HuH-7.5 (cell line): ENCODE measurements around the gene GRIN2B.

Source experiments
- DNase-seq: peaks from one replicate; pipeline ENCODE4 v3.0.0; 2011; ENCODE audit warnings: low spot score

The GRIN2B gene

DNA sequence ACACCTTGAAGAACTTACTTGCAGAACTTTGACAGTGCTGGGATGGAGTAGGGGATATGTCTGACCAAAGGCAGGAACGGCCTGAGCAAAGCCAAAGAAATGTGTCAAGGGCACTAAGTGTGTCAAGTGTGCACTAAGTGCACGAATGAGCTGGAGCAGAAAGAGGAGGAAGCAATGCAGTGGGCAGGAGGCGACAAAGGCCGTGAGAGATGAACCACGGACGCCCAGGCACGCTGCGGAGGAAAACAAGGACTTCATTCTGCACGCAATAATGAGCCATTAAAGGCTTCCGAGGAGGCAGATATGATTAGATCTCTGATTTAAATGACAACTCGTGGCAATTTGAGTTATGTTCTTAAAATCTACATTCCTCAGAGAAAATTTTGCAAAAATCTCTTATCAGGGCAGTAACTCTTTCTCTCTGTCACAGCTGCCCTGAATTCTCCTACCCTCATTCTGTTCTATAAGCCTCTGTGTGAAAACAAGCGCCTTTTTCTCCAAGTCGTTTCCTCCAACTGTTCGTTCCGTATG is 25.3 kb downstream of the GRIN2B start:
- no peak for DNase-seq

DNA sequence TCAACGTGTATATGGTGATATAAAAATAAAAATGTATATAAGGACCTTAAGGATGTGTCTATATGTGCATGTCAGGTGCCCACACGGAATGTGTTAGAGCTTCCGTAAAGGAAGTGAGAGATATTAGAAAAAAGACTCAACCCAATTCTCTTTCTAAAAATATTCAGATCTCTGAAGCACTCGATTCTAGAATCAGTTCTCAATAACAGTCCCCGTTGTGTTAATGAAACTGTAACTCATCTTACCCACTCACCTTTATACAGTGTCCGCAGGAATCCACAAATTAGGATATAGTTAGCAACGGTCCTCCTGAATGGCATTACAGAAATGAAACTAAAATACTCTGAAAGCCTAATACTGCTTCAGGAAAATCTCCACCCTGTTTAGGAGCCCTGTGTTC is 29.3 kb downstream of the GRIN2B start:
- DNase-seq, result no peak

GRCh38 chr12:13950502-13950901 is 30.9 kb downstream of the GRIN2B start:
- DNase-seq, result no peak

GRCh38 chr12:13948621-13949020 is 32.8 kb downstream of the GRIN2B start:
- no peak for DNase-seq

DNA sequence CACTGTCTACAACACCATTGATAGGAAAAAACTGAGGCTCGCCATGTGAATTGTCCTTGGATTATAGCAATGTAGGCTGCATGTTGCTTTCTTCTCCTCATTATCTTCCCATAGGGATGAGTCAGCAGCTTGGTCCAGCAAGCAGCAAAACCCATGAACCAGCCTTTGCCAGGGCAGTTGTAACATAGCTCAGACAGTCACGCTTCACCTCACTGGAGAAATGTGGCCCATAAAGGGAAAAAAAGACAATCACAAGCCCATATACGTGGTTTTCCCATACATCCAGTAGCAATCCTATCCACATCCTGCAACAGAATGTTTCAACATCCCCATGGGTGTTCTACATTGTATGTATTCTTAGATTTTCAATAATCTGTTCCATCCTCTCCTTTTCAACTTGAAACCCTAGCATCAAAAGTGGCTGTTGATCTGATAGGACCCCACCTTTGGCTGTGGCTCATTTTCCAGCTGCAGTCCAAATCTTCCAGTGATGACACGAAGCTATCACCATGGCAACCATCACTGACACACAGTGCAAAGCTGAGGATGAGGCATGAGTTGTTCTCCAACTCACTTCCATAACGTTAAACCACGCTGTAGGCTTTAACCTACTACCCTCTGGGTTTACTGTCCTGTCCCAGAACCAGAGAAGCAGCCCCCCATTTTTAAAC is 34.0 kb downstream of the GRIN2B start:
- DNase-seq, result no peak

DNA sequence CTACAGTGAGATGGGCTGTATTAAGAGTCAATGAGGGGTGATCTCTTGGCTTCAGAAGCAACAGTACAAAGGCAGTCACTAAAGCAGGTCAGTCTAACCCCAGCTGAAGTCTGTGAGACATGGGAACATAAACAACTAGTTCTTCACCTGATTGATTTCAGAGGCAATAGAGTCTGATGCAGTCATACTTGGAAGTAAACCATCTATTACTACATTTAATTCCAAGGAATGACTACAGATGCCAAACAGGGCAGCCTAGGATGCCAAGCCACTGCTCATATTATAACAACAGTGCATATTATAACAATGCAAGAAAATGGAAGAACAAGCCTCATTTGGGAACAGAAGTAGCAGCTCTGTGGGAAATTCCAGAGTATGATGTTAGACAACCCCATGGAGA is 35.8 kb downstream of the GRIN2B start:
- no peak for DNase-seq

GRCh38 chr12:13945236-13945635 is 36.2 kb downstream of the GRIN2B start:
- no peak for DNase-seq

DNA sequence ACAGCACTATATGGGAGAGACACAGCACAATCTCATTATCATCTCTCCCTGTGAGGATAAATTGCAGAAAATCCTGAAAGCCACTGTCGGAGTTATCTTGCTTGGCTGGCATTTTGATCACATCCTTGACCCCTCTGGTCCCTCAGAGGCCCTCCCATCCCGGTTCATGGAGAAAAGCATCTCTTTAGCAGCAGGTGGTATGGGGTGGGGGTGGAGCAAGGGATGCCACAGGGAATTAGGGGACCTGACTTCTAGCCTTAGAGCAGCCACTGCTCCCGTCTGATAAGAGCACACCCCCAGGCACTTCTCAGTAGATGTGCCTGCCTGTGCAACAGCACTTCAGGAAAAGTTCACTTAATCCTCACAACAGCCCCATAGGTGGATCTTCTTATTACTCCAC is 38.6 kb downstream of the GRIN2B start:
- DNase-seq, result no peak

DNA sequence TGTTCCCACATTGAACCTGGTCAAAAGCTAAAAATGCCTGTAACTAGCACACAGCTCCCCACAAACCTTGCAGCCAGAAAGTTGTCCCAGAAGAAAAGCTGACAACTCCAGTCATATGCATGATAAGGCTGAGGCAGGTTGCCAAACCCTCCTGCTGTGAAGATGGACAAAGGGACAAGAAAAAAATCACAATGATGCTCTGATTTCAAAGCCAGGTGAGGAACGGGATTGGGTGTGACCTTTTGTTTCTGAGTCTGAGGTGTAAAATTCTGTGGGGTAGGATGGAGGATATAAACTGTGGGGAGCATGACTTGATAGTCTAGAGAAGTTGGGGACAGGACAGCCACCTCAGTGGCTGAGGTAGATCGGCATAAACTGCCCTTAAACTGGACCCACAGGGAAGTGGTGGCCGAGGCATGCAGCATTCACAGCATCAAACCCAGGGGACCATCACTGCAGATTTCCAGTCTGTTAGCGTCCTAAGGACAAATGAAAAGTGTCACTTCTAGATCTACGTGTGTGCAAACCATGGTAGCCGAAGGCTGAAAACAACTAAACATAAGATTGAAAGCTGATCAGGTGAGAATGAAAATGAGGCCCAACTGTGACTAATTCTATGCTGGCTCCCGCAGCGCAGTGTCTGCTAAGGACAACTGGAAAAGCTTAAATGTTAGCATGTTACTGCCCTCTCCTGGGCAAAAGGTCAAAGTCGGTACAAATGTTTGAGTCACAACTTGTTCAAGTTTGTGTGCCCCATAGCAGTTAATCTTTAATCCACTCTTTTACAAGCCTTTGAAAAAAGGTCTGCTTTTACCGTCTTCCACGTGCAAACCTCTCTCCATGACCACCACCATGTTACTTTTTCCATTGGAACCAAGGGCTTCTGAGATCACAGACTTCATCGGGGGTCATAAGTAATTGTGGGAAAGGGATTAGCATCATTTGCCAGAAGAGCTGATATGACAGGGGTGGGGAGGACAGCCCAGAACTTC is 39.8 kb downstream of the GRIN2B start:
- DNase-seq, result peak; percentile 38

DNA sequence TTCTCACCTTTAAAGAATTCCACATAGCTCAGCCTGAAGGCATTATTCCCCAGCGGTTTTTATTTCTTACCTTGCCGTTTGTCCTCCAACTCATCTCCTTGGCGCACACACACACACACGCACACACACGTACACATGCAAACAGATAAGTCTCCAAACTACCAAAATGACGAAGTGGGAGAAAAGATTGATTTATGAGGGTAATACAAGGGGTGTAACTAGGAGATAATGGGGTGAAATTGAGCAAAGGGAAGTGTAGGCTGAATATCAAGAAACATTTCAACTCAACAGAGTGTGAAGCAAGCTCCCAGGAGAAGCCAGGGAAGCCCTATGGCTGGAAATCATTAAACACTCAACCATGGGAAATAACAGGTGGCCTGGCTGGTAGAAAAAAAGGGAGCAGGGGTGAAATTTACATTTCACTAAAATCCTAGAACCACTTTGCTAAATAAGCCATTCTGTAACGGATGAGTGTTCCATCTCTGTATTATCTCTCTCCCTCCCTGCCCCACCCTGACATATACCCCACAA is 41.0 kb downstream of the GRIN2B start:
- DNase-seq, result no peak

DNA sequence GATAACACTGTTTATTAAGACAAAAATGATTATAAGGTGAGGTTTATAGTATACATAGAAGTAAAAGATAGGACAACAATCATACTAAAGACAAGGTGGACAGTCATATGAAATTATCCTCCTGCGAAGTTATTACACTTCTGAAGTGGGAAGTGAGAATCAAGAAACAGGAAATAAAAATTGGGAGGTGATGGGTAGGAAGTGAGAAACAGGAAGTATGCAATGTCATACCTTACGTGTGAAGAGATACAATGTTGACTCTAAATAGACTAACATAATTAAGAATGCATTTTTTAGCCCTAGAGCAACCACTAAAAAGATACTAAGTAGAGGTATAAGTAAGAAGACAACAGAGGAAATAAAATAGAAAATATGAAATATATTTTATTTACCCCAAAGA is 43.7 kb downstream of the GRIN2B start:
- no peak for DNase-seq

GRCh38 chr12:13935169-13935568 is 46.2 kb downstream of the GRIN2B start:
- DNase-seq, result no peak
